HCT116 (cell line): ENCODE data around the gene MEGF10. TPM values are rescaled to one million over a fixed set of nuclear protein-coding genes. Genes with fewer than 3 reads are reported as not detected.

ENCODE experiments used
- ATAC-seq: fragments of 200-7000 bp; cut with Tn5 transposase; 2 replicates; pipeline ENCODE4 v1.9.1; 2020; ENCODE audit warnings: mild to moderate bottlenecking, moderate library complexity
- BruUV-seq: library from RNA; stranded (reverse); fragments of 400-500 nt; replicated peaks from 2 replicates; lab custom pipeline; 2021; lab: Mats Ljungman, UMichigan
- CTCF ChIA-PET: fragments of 300-600 bp; sonication (Branson Sonifier 250); formaldehyde crosslinking; loops from one replicate; lab custom pipeline; 2021; ENCODE audit warnings: antibody characterized with exemption; lab: Charles Lee
- POLR2A ChIA-PET: fragments of 300-600, 350-600 bp; sonication (Branson Sonifier 250); formaldehyde crosslinking; loops from one replicate; lab custom pipeline; 2021; ENCODE audit warnings: antibody characterized with exemption; lab: Charles Lee
- RAD21 ChIA-PET, 2 experiments: fragments of 300-600 bp; sonication (Branson Sonifier 250); formaldehyde crosslinking; loops; one replicate each; lab custom pipeline; 2023; ENCODE audit warnings: low total read pairs in 2 of 2; ENCODE audit not compliant: uncharacterized antibody in 2 of 2, unreplicated experiment in 2 of 2, low non-redundant PET in 1 of 2; lab: Charles Lee
- DNase-seq: peaks from one replicate; pipeline ENCODE4 v3.0.0-alpha.2; 2010; ENCODE audit warnings: low read depth, low spot score
- H2AFZ ChIP-seq: fragments of 200-600 bp; shearing (Covaris generic), sonication (generic); 2 replicates; pipeline ENCODE4 v1.6.1; 2017; ENCODE audit warnings: low read depth, mixed run types, mixed read lengths, antibody characterized with exemption, low read length; ENCODE audit not compliant: poor library complexity, severe bottlenecking
- H3K27ac ChIP-seq: 2 replicates; pipeline ENCODE4 v1.5.1; 2012; ENCODE audit warnings: low read depth, low read length
- H3K27me3 ChIP-seq: fragments of 200-600 bp; sonication (generic); 2 replicates; pipeline ENCODE4 v1.6.1; 2016; ENCODE audit warnings: mixed run types, low read length, mixed read lengths; ENCODE audit not compliant: insufficient read depth
- H3K36me3 ChIP-seq, 2 experiments: fragments of 200-500 bp in 1 of 2; fragments of 200-600 bp in 1 of 2; sonication (Bioruptor generic) in 1 of 2; sonication (generic) in 1 of 2; 2 replicates each; pipeline versions ENCODE4 v1.5.1 to v1.6.1; 2014 to 2016; ENCODE audit warnings: low read length in 2 of 2, inconsistent platforms in 1 of 2, mixed read lengths in 1 of 2, mixed run types in 1 of 2; ENCODE audit not compliant: insufficient read depth in 2 of 2, control insufficient read depth in 1 of 2
- H3K4me1 ChIP-seq, 2 experiments: fragments of 200-600 bp in 1 of 2; sonication (generic) in 1 of 2; 2 replicates each; pipeline versions ENCODE4 v1.5.1 to v1.6.1; 2012 to 2017; ENCODE audit warnings: low read length in 2 of 2, inconsistent platforms in 1 of 2, mild to moderate bottlenecking in 1 of 2, mixed read lengths in 1 of 2, mixed run types in 1 of 2, moderate library complexity in 1 of 2; ENCODE audit not compliant: insufficient read depth in 2 of 2, control insufficient read depth in 1 of 2
- H3K4me2 ChIP-seq: fragments of 200-600 bp; sonication (generic); 2 replicates; pipeline ENCODE4 v1.6.1; 2017; ENCODE audit warnings: mixed run types, low read length, mixed read lengths
- H3K4me3 ChIP-seq, 2 experiments: fragments of 200-600 bp in 1 of 2; sonication (generic) in 1 of 2; replicated peaks in 1 of 2; 2 replicates each; pipeline ENCODE4 v1.5.1; 2011 to 2016; ENCODE audit warnings: low read length in 2 of 2, control low read depth in 1 of 2, low read depth in 1 of 2, mild to moderate bottlenecking in 1 of 2, mixed read lengths in 1 of 2, mixed run types in 1 of 2
- H3K79me2 ChIP-seq: fragments of 200-600 bp; sonication (generic); 2 replicates; pipeline ENCODE4 v1.6.1; 2017; ENCODE audit warnings: mild to moderate bottlenecking, mixed run types, low read length, moderate library complexity, mixed read lengths; ENCODE audit not compliant: insufficient read depth
- H3K9ac ChIP-seq: fragments of 200-600 bp; sonication (generic); 2 replicates; pipeline ENCODE4 v1.6.1; 2016; ENCODE audit warnings: low read length, mixed read lengths
- H3K9me2 ChIP-seq: fragments of 200-600 bp; sonication (generic), shearing (Covaris generic); 2 replicates; pipeline ENCODE4 v1.6.1; 2017; ENCODE audit warnings: mixed run types, mild to moderate bottlenecking, moderate library complexity; ENCODE audit not compliant: insufficient read depth
- H3K9me3 ChIP-seq, 2 experiments: fragments of 200-500 bp in 1 of 2; fragments of 200-600 bp in 1 of 2; sonication (Bioruptor generic) in 1 of 2; sonication (generic) in 1 of 2; 2 replicates each; pipeline ENCODE4 v1.6.1; 2014 to 2017; ENCODE audit warnings: low read length in 2 of 2, mixed read lengths in 2 of 2, inconsistent platforms in 1 of 2, low read depth in 1 of 2, mild to moderate bottlenecking in 1 of 2, mixed run types in 1 of 2, moderate library complexity in 1 of 2; ENCODE audit not compliant: control insufficient read depth in 1 of 2, insufficient read depth in 1 of 2
- H4K20me1 ChIP-seq: fragments of 200-600 bp; sonication (generic), shearing (Covaris generic); 2 replicates; pipeline ENCODE4 v1.6.1; 2017; ENCODE audit warnings: mixed run types, mild to moderate bottlenecking, moderate library complexity; ENCODE audit not compliant: insufficient read depth
- CEBPB ChIP-seq: IDR thresholded peaks from 2 replicates; pipeline ENCODE4 v1.6.1; 2012; ENCODE audit warnings: low read depth
- EGR1 ChIP-seq: IDR thresholded peaks from 2 replicates; pipeline ENCODE4 v1.6.1; 2012; ENCODE audit warnings: low read depth
- EZH2 ChIP-seq: fragments of 200-600 bp; sonication (generic); IDR thresholded peaks from 2 replicates; pipeline ENCODE4 v1.6.1; 2017; ENCODE audit warnings: antibody characterized with exemption, mixed run types
- EZH2phosphoT487 ChIP-seq: fragments of 200-600 bp; IDR thresholded peaks from 2 replicates; pipeline ENCODE4 v1.6.1; 2018; ENCODE audit warnings: antibody characterized with exemption, borderline replicate concordance
- FOSL1 ChIP-seq: IDR thresholded peaks from 2 replicates; pipeline ENCODE4 v1.6.1; 2012; ENCODE audit warnings: low read depth
- POLR2A ChIP-seq: IDR thresholded peaks from 2 replicates; pipeline ENCODE4 v1.7.0; 2011; ENCODE audit warnings: borderline replicate concordance; ENCODE audit not compliant: insufficient read depth, insufficient read length; ENCODE audit errors: extremely low read depth
- POLR2AphosphoS5 ChIP-seq: IDR thresholded peaks from 2 replicates; pipeline ENCODE4 v1.6.1; 2011; ENCODE audit warnings: mild to moderate bottlenecking, low read depth, low read length, moderate library complexity
- RAD21 ChIP-seq: IDR thresholded peaks from 2 replicates; pipeline ENCODE4 v1.6.1; 2012; ENCODE audit warnings: low read depth, mild to moderate bottlenecking
- SP1 ChIP-seq: IDR thresholded peaks from 2 replicates; pipeline ENCODE4 v1.6.1; 2012; ENCODE audit warnings: low read depth
- SRF ChIP-seq: IDR thresholded peaks from 2 replicates; pipeline ENCODE4 v1.6.1; 2012; ENCODE audit warnings: low read depth
- TCF7L2 ChIP-seq: IDR thresholded peaks from 2 replicates; pipeline ENCODE4 v1.7.0; 2011; ENCODE audit warnings: borderline replicate concordance, inconsistent platforms; ENCODE audit not compliant: insufficient read depth, insufficient read length; ENCODE audit errors: extremely low read depth
- ZFX ChIP-seq: fragments of 450-650 bp; IDR thresholded peaks from 2 replicates; pipeline ENCODE4 v1.6.1; 2017
- ZNF274 ChIP-seq: fragments of 200-500 bp; sonication (Bioruptor generic); IDR thresholded peaks from 2 replicates; pipeline ENCODE4 v1.6.1; 2014; ENCODE audit warnings: mild to moderate bottlenecking, low read depth, low read length, inconsistent platforms
- intact Hi-C: fragments of 100-400 bp; cut with micrococcal nuclease; formaldehyde crosslinking; loops from 2 replicates; pipeline ENCODE4 v1.10.0; 2022
- total RNA-seq: library from RNA; stranded (reverse); gene quantifications from one replicate; pipeline ENCODE4 v1.2.1, GENCODE V29; 2021; ENCODE audit not compliant: unreplicated experiment
- TF ChIP-seq, protein P1 (sequence below): IDR thresholded peaks from 2 replicates; pipeline ENCODE4 v1.6.1; 2012
- TF ChIP-seq, protein P2 (sequence below), 3 experiments: fragments of 200-600 bp in 1 of 3; sonication (generic) in 1 of 3; IDR thresholded peaks in 2 of 3; conservative IDR thresholded peaks in 1 of 3; 2 replicates each; pipeline ENCODE4 v1.5.1; 2012 to 2017; ENCODE audit warnings: low read depth in 2 of 3, low read length in 2 of 3, antibody characterized with exemption in 1 of 3, borderline replicate concordance in 1 of 3, control low read depth in 1 of 3, mild to moderate bottlenecking in 1 of 3, mixed read lengths in 1 of 3, mixed run types in 1 of 3, moderate library complexity in 1 of 3; ENCODE audit not compliant: insufficient read depth in 1 of 3
- TF ChIP-seq, protein P3 (sequence below): IDR thresholded peaks from 2 replicates; pipeline ENCODE4 v1.6.1; 2012; ENCODE audit warnings: low read depth

The MEGF10 gene
- total RNA-seq, 1 experiment from 2014 or later: 0.02 TPM

DNA sequence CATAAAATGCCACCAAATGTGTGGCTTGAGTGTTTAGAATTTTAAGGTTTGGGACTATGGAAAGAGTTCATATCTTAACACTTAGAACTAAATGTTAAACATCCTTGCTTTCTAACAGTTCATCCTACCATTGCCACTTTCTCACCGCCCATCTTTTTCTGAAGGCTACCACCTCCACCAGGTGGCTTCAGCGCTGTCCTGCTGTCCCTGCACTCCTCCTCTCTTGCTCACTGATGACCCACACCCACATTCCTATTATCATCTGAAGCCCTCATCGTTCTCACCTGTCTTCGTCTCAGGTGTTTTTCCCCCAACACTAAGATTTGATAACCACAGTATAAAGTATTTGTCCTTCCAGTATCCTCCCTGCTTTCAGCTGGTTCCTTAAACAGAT, 7.4 kb downstream of the MEGF10 start:
- RAD21 ChIA-PET: no interaction called here
- ATAC-seq (no peak), DNase-seq (no peak)
- Histone ChIP-seq H3K9me2 (no peaks in the 10 kb centered on the region), H3K27ac (no peak overlapping the region), H3K79me2 (no peaks in the 10 kb centered on the region), H3K4me1 (peaks cover 0 to 5% of the 10 kb centered on the region in 2 experiments; a peak in 1 of 4 replicates), H4K20me1 (no peaks in the 10 kb centered on the region), H3K27me3 (no peaks in the 10 kb centered on the region), H3K36me3 (no peaks in the 10 kb centered on the region), H3K4me2 (no peak overlapping the region), H3K9ac (no peak overlapping the region), H3K9me3 (no peaks in the 10 kb centered on the region), H2AFZ (no peak overlapping the region), H3K4me3 (no peak overlapping the region)
- POLR2A ChIA-PET: no interaction called here
- no TSS peak for BruUV-seq
- TF ChIP-seq POLR2A (no peak), ZFX (no peak), EZH2 (no peak), POLR2AphosphoS5 (no peak), FOSL1 (no peak)
- CTCF ChIA-PET: no interaction called here
- intact Hi-C loops: no loop called here

DNA sequence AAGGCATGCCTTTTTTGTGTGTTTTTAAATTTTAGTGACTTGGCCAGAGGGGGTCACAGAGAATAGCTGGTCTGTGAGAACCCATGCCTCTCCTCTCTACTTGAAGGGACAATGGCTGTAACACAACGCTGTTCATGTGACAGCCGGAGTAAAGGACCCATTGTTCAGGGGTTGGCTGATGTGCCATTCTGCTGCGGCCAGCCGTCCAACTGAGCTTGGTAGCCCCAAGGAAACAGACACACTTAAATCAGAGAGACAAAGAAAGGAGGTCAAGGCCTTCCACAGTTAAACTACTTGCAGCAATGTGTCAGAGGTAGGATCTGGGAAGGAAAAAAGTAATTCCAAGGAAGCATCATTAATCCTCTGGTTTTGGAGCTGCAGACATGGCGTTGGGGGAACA, 8.1 kb downstream of the MEGF10 start:
- no peak for TF ChIP-seq EGR1
- TF ChIP-seq, protein P1, sequence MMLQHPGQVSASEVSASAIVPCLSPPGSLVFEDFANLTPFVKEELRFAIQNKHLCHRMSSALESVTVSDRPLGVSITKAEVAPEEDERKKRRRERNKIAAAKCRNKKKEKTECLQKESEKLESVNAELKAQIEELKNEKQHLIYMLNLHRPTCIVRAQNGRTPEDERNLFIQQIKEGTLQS: no peak
- no peak for TF ChIP-seq EZH2phosphoT487
- TF ChIP-seq SRF: no peak
- TF ChIP-seq CEBPB: no peak
- no peak for TF ChIP-seq ZFX
- TF ChIP-seq, protein P2, sequence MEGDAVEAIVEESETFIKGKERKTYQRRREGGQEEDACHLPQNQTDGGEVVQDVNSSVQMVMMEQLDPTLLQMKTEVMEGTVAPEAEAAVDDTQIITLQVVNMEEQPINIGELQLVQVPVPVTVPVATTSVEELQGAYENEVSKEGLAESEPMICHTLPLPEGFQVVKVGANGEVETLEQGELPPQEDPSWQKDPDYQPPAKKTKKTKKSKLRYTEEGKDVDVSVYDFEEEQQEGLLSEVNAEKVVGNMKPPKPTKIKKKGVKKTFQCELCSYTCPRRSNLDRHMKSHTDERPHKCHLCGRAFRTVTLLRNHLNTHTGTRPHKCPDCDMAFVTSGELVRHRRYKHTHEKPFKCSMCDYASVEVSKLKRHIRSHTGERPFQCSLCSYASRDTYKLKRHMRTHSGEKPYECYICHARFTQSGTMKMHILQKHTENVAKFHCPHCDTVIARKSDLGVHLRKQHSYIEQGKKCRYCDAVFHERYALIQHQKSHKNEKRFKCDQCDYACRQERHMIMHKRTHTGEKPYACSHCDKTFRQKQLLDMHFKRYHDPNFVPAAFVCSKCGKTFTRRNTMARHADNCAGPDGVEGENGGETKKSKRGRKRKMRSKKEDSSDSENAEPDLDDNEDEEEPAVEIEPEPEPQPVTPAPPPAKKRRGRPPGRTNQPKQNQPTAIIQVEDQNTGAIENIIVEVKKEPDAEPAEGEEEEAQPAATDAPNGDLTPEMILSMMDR (IDR thresholded peaks at IDR 0.05 in 2 of 3, conservative IDR thresholded peaks at IDR 0.05 in 1 of 3; ENCODE audit: borderline replicate concordance in 1 of 3, insufficient read depth in 1 of 3, low read depth in 2 of 3, low read length in 2 of 3): no peak
- no peak for TF ChIP-seq TCF7L2
- TF ChIP-seq, protein P3, sequence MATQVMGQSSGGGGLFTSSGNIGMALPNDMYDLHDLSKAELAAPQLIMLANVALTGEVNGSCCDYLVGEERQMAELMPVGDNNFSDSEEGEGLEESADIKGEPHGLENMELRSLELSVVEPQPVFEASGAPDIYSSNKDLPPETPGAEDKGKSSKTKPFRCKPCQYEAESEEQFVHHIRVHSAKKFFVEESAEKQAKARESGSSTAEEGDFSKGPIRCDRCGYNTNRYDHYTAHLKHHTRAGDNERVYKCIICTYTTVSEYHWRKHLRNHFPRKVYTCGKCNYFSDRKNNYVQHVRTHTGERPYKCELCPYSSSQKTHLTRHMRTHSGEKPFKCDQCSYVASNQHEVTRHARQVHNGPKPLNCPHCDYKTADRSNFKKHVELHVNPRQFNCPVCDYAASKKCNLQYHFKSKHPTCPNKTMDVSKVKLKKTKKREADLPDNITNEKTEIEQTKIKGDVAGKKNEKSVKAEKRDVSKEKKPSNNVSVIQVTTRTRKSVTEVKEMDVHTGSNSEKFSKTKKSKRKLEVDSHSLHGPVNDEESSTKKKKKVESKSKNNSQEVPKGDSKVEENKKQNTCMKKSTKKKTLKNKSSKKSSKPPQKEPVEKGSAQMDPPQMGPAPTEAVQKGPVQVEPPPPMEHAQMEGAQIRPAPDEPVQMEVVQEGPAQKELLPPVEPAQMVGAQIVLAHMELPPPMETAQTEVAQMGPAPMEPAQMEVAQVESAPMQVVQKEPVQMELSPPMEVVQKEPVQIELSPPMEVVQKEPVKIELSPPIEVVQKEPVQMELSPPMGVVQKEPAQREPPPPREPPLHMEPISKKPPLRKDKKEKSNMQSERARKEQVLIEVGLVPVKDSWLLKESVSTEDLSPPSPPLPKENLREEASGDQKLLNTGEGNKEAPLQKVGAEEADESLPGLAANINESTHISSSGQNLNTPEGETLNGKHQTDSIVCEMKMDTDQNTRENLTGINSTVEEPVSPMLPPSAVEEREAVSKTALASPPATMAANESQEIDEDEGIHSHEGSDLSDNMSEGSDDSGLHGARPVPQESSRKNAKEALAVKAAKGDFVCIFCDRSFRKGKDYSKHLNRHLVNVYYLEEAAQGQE: no peak
- no peak for TF ChIP-seq RAD21
- no peak for TF ChIP-seq EZH2
- no peak for TF ChIP-seq ZNF274
- no peak for TF ChIP-seq SP1
- TF ChIP-seq FOSL1: no peak
- Histone ChIP-seq H3K27me3 (no peaks in the 10 kb centered on the region), H3K36me3 (no peaks in the 10 kb centered on the region), H3K4me3 (no peak overlapping the region), H3K27ac (no peak overlapping the region), H2AFZ (no peak overlapping the region), H3K9ac (no peak overlapping the region), H3K79me2 (no peaks in the 10 kb centered on the region), H3K4me1 (peaks cover 0 to 5% of the 10 kb centered on the region in 2 experiments; a peak in 1 of 4 replicates), H3K9me3 (no peaks in the 10 kb centered on the region), H4K20me1 (no peaks in the 10 kb centered on the region), H3K4me2 (no peak overlapping the region), H3K9me2 (no peaks in the 10 kb centered on the region)
- ATAC-seq (no peak), DNase-seq (no peak)
- intact Hi-C loops: no loop called here
- RAD21 ChIA-PET: no interaction called here
- CTCF ChIA-PET: no interaction called here
- BruUV-seq: no TSS peak
- POLR2A ChIA-PET: no interaction called here
